Hematopoietic multipotent progenitor cell treated with erythropoietin and hydrocortisone succinate and interleukin-3 and kit ligand, for 6 days (in vitro differentiated cells): ENCODE measurements around the gene RBM42.
"Not testable (repeated sequence)": the region's sequence is repeated elsewhere in the genome, so short reads cannot be mapped to it uniquely, and the experiment has no call there.

Experiments
- DNase-seq: peaks from one replicate; pipeline ENCODE4 v3.0.0-alpha.2; 2015

Gene RBM42

DNA sequence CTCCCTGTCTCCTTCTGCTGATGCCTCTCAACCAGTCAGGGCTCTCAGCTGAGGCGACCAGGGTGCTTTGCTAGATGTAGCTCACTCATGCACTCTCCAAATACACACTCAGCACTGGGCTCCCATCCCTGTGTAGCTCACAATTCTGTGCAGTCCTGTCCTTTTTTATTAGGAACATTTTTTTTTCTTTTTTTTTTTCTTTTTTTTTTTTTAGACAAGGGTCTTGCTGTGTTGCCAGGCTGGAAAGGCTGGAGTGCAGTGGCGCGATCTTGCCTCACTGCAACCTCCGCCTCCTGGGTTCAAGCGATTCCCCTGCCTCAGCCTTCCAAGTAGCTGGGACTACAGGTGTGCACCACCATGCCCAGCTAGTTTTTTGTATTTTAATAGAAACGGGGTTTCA lies 26.0 kb downstream of the RBM42 start:
- DNase-seq = not testable (repeated sequence)

DNA sequence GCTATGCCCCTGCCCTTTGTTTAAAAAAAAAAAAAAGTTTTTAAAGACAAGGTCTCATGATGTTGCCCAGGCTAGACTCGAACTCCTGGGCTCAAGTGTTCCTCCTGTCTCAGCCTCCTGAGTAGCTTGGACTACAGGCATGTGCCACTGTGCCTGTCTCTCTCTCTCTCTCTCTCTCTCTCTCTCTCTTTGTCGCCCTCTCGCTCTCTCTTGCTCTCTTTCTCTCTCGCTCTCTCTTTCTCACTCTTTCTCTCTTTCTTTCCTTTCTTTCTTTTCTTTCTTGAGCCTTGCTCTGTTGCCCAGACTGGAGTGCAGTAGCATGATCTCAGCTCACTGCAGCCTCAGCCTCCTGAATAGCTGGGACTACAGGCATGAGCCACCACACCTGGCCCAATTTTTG lies 26.8 kb downstream of the RBM42 start:
- no peak for DNase-seq

DNA sequence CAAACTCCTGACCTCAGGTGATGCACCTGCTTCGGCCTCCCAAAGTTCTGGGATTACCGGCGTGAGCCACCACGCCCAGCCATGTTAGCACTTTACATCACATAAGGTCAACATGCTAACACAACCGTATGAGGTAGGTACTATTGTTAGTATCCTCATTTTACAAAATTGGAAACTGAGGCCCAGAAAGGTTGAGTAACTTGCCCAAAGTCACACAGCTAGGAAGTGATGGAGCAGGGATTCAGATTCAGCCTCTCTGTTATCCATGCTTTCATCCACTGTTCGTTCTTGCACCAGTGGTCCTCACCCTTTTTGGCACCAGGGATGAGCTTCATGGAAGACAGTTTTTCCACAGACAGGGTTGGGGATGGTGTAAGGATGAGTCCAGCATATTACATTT lies 27.9 kb downstream of the RBM42 start:
- no peak for DNase-seq

DNA sequence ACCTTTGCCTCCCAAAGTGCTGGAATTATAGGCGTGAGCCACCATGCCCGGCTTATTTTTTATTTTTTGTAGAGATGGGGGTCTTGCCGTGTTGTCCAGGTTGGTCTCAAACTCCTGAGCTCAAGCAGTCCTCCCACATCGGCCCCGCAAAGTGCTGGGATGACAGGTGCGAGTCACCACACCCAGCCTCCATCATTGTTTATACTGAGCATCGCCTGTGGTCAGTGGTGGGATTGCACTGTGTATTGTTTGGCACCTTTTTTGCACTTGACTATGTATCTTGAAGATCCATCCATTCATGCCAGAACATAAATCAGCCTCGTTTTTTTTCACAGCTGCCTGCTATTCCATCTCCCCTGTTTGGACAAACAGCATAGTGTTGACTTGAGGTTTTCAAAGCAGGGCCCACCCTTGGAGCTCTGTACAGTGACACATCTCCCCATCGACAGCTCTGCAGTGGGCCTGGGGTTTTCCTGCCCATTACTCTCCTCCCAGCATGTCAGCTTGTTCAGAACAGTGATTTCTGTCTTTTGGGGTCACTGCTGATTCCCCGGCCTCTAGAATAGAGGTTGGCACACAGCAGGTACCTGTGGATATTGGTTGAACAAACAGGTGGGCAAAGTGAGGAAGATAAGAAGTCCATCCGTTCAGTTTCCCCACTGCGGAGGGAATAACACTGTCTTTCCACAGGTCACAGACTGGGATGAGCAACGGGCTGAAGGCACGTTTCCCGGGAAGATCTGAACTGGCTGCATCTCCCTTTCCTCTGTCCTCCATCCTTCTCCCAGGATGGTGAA lies 29.3 kb downstream of the RBM42 start:
- DNase-seq = peak; percentile 36

DNA sequence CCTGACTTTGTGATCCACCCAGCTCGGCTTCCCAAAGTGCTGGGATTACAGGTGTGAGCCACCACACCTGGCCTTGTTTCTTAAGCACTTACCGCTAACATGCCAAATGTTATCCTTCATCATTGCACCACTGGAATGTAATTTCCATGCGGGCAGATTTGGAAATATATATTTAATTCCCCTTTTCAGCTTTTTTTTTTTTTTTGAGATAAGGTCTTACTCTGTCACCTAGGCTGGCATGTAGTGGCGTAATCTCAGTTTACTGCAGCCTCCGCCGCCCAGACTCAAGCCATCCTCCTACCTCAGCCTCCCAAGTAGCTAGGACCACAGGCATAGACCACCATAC lies 33.1 kb downstream of the RBM42 start:
- DNase-seq = no peak

DNA sequence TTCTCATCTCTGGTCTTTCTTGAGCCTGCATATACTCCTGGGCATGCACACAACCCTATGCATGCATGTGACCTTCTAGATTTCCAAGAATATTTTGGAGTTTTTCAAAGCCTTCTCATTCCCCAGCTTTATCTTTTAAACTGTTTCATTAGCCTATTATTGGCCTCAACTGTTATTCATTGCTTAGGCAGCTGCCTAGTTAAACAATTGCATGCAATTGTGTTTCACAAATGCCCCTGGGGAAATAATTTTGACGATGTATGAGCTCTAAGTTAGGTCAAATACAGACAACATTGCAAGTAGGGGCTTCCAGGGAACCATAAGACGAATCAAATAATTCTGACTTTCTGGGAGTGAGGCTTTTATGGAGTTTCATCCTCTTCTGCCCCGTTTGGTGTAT lies 35.1 kb downstream of the RBM42 start:
- DNase-seq = no peak

DNA sequence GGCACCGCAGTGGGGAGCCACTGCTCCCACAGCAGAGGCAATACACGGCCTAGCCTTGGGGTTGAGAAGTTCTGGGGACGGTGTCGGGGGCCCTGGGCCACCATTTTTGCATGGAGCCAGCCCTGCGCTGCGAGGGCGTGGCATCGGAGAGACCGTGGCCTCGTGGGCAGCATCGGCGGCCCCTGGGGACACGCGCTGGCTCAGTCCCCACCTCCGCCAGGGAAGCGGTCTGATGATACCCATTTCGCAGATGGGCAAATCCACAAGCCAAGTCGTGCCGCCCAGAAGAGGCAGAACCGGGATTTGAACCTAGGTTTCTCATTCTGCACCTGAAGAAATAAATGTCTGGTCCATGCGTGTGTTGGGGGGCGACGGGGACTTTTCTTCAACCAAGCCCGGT lies 36.3 kb downstream of the RBM42 start:
- no peak for DNase-seq

DNA sequence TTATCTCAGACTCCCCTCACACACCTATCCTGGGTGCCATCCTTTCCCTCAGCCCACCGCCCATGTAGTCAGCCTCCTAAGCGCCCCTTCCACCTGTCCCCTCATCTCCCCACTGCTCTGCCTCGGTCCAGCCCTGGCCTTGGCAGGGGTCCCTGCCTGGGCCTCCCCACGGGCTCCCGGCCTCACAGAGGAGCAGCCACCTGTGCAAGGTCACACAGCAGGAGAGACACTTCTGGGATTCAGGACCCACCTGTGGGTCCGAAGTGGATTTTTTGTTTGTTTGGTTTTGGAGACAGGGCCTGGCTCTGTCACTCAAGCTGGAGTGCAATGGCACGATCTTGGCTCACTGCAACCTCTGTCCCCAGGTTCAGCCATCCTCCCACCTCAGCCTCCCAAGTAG lies 36.8 kb downstream of the RBM42 start:
- no peak for DNase-seq

DNA sequence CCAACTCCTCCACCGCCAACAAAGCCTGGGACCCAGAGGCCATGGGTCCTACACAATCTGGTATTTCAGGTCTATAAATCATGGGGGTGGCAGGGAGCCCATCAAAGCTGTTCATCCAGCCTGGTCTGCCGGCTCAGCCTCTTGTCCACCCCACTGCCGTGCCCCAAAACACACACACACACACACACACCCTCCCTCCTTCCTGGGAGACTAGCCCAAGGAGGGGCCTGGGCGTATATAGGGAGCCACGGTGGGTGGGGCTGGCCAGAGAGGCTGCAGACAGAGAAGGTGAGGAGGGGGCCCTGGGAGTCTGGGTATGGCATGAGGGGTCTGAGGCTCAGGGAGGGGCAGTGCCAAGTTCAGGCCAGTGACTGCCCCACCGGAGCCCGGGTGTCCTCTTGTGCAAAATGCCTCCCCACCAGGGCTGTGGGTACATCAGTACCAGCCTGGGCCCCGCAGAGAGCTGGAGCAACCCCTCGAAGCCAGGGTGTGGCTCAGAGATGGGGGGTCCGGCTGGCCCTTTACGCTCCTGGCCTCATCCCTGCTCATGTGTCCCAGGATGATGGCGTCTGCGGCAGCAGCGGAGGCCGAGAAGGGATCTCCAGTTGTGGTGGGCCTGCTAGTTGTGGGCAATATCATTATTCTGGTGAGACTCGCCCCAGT lies 37.5 kb downstream of the RBM42 start, which contains the start of gene UPK1A:
TSS of gene UPK1A (plus strand) at position 267 of the 663 bp plus-strand sequence. CDS start at position 563, 296 bp downstream.
- no peak for DNase-seq

DNA sequence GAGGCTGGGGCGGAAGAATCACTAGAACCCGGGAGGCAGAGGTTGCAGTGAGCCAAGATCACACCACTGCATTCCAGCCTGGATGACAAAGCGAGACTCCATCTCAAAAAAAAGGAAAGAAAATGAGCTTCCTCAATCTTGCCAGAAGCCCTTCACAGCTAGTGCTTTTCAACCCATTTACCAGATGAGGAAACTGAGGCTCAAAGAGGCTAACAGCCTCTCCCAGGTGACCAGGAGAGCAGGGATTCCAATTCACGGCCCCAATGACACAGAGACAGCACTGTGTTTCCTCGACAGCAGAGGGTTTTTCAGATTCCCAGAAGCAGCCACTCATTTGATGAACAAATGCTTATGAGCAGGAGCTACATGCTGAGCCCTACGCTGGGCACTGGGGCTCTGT lies 40.7 kb downstream of the RBM42 start:
- no peak for DNase-seq

DNA sequence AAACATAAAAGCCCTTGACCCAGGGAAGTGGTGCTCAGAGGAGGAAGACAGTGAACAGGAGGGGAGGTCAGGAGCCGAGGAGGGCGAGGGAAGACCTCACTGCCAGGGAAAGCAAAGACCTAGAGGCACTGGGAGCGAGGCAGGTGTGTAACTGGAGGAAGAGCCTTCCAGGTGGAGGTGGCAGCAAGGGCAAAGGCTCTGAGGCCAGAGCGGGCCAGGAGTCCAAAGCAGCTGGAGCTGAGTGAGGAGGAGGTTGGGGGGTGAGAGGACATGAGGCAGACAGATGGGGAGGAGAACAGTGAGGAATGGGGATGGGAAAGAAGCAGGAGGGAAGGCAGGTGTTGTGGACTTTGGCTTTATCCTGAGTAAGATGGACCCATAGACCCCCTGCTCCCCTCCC lies 41.1 kb downstream of the RBM42 start:
- no peak for DNase-seq

DNA sequence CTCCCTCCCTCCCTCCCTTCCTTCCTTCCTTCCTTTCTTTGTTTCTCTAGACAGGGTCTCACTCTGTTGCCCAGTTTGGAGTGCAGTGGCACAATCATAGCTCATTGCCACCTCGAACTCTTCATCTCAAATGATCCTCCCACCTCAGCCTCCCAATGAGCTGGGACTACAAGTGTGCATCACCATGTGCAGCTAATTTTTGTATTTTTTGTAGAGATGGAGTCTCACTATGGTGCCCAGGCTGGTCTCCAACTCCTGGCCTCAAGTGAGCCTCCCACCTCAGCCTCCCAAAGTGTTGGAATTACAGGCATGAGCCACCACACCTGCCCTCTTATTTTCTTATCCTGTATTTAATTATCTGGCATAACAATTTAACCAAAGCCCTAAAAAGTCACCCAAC lies 41.9 kb downstream of the RBM42 start:
- DNase-seq = no peak

DNA sequence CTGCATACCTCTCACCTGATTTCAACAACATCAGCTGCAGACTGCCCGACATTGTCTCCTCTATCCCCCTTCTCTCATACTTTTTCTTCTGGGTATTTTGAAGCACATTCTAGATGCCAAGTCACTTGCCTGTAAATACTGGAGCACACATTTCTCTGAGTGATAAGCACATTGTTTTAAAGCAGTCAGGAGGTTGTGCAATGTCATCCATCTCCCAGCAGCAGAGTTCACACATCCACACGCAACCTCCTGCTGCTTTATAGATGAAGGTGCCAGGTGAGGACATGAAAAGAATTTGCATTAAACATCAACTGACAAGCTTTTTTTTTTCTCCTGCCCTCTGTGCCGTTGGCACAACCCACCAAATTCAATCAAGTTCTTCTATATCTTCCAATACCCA lies 43.0 kb downstream of the RBM42 start:
- DNase-seq = peak; percentile 88

DNA sequence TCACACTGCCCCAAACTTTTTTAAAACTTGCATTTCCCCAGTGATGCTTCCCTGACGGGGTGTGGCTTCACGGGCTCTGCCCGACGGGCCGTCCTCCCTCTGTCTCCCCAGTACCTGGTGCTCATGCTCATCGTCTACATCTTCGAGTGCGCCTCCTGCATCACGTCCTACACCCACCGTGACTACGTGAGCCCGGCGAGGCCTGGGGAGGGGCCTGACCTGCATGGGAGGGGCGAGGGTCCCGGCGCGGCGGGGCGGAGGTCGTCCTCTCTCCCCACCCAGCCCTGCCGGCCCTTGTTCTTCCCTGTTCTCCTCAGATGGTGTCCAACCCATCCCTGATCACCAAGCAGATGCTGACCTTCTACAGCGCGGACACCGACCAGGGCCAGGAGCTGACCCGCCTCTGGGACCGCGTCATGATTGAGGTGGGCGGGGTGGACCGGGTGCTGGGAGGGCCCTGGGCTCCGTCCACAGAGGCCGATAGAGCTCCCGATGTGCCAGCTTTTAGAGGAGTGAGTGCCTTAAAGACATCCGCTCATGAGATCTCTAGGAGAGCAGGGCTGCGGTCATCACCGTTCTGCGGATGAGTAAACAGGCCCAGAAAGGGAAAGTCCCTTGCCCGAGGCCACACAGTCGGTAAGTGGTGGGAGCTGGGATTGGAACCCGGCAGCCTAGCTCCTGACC lies 44.4 kb downstream of the RBM42 start:
- DNase-seq = peak; percentile 66

DNA sequence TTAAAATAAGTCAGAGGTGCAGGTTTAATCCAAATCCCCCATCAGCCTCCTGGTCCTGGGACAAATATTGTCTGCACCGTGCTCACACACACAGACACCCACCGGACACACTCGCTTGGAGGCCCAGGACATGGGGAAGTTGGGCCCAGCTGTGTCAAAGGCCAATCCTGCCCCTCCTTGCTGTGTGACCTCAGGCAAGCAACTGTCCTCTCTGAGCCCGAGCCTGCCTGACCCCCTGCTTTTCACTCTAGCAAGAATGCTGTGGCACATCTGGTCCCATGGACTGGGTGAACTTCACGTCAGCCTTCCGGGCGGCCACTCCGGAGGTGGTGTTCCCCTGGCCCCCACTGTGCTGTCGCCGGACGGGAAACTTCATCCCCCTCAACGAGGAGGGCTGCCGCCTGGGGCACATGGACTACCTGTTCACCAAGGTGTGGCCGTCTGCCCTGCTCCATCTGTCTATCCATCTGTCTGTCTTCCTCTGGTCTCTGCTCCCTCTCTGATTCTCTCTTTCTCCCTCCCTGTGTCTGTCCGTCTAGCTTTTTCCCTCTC lies 46.8 kb downstream of the RBM42 start:
- no peak for DNase-seq
